Measurements from ENCODE around the gene CDR2L.
"Not testable (repeated sequence)": the region's sequence is repeated elsewhere in the genome, so short reads cannot be mapped to it uniquely, and the experiment has no call there.

CDR2L gene

GRCh38 chr17:75011401-75012095, 24.1 kb downstream of the CDR2L start:
- no peak for DNase-seq (ENCODE audit: low read depth)

GRCh38 chr17:75012096-75012345, 24.6 kb downstream of the CDR2L start:
- no peak for DNase-seq (ENCODE audit: low read depth)

DNA sequence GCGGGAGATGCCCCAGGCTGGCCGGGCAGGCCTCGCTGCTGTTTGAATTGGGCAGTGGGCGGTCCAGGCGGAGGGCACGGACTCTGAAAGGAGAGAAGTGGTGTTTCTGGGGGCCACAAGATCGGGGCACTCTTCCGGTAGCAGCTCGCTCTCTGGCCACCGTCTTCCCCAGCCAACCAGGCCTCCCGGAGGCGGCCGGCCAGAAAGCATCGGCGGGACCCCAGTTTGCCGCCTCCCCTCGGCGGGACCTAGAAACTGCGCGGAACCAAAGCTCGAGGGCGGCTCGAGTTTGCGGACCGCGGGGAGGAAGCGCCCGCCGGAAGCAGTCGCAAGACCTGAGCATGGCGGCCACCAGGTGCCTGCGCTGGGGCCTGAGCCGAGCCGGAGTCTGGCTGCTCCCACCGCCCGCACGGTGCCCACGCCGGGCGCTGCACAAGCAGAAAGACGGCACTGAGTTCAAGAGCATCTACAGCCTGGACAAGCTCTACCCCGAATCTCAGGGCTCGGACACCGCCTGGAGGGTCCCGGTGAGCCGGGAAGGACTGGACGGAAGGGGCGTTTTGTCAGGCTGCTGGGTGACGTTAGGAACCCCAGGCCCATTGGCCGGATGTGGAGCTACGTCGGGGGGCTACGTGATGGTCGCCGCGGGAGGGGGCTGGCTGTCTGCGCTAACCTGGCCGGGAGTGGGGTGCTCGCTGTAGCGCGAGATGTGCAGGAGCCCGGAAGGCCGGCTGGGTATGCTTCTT, 25.1 kb downstream of the CDR2L start, which contains the start of gene MRPL58:
MRPL58 (plus strand) TSS at position 325 of the 746 bp plus-strand sequence; CDS start at position 342, 17 bp downstream.
- DNase-seq (ENCODE audit: low read depth), result peak; percentile 82

- DNase-seq (ENCODE audit: low read depth), result no peak
Observed at GRCh38 chr17:75013092-75013559, 25.7 kb downstream of the CDR2L start.

DNA sequence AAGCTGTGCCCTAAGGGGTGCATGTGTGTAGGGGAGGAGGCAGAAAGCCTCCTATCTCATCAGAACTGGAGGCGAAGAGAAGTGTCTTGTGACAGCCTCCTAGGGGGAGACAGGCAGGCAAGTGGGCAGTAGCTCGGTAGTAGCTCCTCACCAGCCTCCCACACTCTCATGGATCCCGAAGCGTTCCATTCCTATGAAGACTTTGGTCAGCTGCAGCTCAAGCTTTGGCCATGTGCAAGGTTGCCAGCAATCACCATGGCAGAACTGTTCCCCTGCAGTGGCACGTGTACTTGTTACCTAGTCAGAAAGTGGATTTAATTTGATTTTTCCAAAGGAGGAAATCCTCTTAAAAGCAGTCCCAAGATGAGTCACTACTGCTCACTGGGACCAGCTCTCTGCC, 31.7 kb downstream of the CDR2L start:
- DNase-seq (ENCODE audit: low read depth), result no peak

GRCh38 chr17:75019710-75020109, 32.3 kb downstream of the CDR2L start:
- no peak for DNase-seq (ENCODE audit: low read depth)

DNA sequence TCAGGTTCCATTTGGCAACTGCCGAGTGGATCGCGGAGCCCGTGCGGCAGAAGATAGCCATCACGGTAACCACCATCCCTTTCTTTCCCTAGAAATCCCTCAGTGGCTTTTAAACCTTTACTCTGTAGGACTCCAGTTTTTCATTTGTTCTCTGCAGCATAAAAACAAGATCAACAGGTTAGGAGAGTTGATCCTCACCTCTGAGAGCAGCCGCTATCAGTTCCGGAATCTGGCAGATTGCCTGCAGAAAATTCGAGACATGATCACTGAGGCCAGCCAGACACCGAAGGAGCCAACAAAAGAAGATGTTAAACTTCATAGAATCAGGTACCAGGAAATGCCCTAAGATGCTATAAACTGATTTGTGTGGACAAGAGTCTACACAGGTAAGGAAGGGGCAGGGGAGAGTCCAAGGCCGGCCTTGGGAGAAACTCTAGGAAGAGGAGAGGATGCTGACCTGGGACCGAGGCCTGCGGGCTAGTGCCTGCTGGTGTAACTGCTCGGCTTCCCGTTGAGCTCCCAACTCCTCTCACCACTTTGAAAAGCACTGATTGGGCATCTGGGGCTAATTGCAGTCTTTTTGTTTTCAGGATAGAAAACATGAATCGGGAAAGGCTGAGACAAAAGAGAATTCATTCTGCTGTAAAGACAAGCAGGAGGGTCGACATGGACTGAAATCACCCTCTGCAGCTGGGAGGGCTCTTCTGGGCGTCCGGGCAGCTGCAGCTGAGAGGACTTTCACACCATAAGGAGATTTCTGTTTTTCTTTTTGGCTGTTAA, 33.1 kb downstream of the CDR2L start:
- no peak for DNase-seq (ENCODE audit: low read depth)

GRCh38 chr17:75024686-75025397, 37.4 kb downstream of the CDR2L start:
- peak; percentile 12 for DNase-seq (ENCODE audit: low read depth)

- DNase-seq (ENCODE audit: low read depth), result not testable (repeated sequence)
Observed at GRCh38 chr17:75025398-75025734, 37.9 kb downstream of the CDR2L start.

GRCh38 chr17:75026650-75027049, 39.2 kb downstream of the CDR2L start:
- not testable (repeated sequence) for DNase-seq (ENCODE audit: low read depth)

DNA sequence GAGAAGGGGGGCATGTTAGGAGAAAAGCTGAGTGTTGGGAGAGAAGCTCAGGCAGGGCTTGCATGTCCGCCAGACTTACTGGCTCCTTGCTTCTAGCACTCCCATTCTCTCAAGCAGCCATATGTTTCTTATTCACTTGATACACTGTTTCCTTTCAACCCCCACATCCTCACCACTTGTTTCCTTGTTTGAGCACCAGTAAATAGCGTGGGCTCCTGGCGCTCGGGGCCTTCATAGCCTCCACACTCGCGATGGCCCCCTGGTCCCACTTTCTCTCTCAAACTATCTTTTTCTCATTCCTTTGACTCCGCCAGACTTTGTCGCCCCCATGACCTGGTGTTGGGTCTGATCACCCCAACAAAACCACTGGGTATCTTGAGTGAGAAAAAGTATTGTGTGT, 42.7 kb downstream of the CDR2L start:
- DNase-seq (ENCODE audit: low read depth), result no peak

DNA sequence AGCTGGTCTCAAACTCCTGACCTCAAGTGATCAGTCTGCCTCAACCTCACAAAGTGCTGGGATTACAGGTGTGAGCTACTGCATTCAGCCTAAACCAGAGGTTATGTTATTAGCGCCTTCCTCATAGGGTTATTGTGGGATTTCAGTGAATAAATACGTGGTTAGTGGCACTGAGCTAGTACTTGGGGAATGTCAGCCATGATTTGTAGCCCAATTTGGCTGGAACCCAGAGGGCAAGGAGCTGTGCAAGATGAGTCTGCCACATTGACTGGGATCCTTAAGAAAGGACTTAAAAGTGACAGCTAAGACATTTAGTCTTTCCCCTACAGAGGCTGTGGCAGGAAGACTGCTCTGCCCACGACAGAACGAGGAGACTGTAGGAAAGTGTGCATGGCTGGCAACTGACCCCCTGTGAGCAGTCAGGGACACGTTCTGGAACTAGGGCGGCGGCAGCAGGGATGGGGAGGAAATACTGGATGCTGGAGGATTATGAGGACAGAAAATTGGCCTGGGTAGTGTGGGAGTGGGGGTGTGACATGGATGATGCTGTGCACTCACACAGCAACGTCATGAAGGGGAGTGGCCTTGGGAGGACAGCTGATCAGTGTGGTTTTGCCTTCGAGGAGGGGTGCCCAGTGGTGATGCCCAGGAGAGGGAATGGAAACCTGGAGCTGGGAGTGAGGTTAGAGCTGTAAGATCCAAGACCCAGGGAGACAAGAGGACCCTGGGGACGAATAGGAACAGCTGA, 44.7 kb downstream of the CDR2L start:
- peak; percentile 52 for DNase-seq (ENCODE audit: low read depth)

GRCh38 chr17:75032720-75033280, 45.4 kb downstream of the CDR2L start:
- no peak for DNase-seq (ENCODE audit: low read depth)

GRCh38 chr17:75033346-75034235, 46.2 kb downstream of the CDR2L start:
- peak; percentile 90 for DNase-seq (ENCODE audit: low read depth)

DNA sequence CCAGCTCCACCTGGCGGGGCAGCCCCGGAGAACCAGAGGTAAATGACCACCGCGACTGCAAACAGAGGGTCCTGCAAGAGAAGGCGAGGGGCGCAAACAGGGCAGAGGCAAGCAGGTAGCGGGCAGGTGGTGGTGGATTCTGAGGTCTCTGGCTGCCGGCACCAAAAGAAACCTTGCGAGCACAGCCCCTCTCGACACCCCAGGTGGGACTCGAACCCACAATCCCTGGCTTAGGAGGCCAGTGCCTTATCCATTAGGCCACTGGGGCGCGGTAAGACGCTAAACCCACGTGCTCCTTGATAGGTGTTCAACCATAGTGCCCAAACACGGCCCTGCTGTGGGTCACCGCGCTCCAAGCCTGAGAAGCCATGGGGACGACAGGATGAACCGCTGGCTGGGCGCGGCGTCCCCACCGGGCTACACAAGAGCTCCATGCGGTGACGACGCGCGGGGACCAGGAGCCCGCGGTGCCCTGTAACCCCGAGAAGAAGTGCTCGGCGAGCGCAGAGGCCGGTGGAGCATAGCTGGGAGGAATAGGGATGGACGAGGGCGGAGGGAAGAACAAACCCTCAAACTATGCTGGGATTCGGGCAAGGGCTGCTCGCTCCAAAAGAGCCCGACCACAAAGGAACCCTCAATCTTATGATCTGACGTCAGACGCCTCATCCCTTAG, 46.9 kb downstream of the CDR2L start:
- DNase-seq (ENCODE audit: low read depth), result peak; percentile 92

DNA sequence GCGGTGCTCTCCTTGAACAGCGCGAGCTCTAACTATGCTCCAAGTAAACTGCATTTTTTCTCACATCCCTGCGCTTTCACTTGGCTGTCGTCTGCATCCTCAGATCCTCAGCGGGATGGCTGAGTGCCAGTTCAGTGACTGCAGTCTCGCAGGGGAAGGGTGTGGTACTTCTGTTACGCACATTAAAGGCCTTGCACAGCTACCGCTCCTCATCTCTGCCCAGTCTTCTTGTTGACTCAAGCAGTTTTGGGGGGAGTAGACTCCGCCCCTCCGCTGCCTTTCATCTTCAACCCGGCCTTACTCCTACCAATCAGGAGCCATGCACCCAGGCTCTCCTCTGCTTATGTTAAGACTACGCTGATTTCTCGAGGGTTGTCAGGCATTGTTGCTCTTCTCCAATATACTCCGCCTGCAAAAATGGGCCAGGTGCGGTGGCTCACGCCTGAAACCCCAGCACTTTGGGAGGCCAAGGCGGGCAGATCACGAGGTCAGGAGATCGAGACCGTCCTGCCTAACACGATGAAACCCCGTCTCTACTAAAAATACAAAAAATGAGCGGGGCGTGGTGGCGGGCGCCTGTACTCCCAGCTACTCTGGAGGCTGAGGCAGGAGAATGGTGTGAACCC, 49.3 kb downstream of the CDR2L start:
- peak; percentile 71 for DNase-seq (ENCODE audit: low read depth)

DNA sequence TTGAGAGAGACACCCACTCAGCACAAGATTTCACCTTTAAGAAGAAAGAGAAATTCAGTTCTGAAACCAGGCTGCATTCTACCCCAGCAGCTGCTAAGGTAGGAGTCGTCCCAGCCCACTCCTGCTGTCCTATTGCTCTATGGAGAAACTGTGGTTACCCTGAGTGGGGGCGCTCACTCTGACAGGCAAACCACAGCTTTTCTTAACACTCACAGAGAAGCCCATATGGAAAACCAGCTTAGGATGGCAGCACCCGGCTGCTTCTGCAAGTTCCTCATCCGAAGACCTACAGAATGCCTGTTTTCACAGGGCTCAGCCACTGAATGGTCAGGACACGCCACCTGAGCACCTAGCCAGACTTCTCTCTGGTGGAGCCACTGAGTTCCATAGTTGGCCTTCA, 51.8 kb downstream of the CDR2L start:
- no peak for DNase-seq (ENCODE audit: low read depth)

DNA sequence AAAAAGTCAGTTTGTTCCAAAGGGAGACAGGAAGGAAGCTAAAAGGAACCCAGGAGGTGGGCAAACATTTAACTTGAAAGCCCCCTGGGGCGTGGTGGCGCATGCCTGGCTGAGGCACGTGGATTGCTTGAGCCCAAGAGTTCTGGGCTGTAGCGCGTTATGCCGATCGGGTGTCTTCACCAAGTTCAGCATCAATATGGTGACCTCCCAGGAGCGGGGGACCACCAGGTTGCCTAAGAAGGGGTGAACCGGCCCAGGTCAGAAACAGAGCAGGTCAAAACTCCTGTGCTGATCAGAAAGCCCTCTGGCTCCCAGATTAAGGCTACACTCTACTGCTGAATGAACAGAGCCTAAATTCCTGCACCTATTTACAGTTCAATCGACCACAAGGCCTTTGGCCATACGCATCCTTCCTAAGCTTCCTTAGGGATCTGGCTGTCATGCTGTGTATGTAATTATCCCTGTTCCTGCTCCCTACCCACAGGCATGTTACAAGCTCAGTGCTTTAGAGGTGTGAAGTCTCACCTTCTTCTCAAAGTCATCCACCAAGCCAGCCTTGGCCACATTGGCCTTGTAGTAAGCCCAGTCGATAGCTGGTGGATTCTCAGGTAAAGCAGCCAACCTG, 54.3 kb downstream of the CDR2L start:
- DNase-seq (ENCODE audit: low read depth), result no peak

DNA sequence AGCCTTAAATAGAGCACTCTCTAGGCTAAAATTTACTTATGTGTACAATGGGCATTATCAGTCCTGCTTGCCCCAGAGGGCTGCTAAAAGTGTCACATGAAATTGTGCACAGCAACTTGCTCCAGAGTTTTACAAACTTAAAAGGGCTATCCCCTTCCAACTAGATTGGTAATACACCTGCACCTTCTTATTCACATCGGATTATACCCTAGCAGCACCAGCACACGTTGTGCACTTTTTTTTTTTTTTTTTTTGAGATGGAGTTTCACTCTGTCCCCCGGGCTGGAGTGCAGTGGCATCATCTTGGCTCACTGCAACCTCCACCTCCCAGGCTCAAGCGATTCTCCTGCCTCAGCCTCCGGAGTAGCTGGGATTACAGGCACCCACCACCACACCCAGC, 56.4 kb downstream of the CDR2L start:
- DNase-seq (ENCODE audit: low read depth), result not testable (repeated sequence)

Data from activated T-cell treated with anti-CD3 and anti-CD28 coated beads for 48 hours (primary cell).